IPS-15b (cell line): Measurements from ENCODE around the gene FAM170A.

Experiments
- H3K27me3 ChIP-seq: one replicate; pipeline ENCODE4 v1.6.1; 2013; ENCODE audit warnings: low read length; ENCODE audit not compliant: control insufficient read depth, insufficient read depth
- H3K36me3 ChIP-seq: one replicate; pipeline ENCODE4 v1.6.1; 2013; ENCODE audit warnings: low read length; ENCODE audit not compliant: control insufficient read depth, insufficient read depth
- H3K4me1 ChIP-seq: one replicate; pipeline ENCODE4 v1.6.1; 2013; ENCODE audit warnings: mild to moderate bottlenecking, low read length; ENCODE audit not compliant: control insufficient read depth, insufficient read depth
- H3K4me3 ChIP-seq: one replicate; pipeline ENCODE4 v1.5.1; 2013; ENCODE audit warnings: low read depth, low read length
- H3K9ac ChIP-seq: one replicate; pipeline ENCODE4 v1.6.1; 2013; ENCODE audit warnings: low read depth, mild to moderate bottlenecking, low read length
- H3K9me3 ChIP-seq: one replicate; pipeline ENCODE4 v1.6.1; 2013; ENCODE audit warnings: mild to moderate bottlenecking, low read length; ENCODE audit not compliant: control insufficient read depth, insufficient read depth

The FAM170A gene

DNA sequence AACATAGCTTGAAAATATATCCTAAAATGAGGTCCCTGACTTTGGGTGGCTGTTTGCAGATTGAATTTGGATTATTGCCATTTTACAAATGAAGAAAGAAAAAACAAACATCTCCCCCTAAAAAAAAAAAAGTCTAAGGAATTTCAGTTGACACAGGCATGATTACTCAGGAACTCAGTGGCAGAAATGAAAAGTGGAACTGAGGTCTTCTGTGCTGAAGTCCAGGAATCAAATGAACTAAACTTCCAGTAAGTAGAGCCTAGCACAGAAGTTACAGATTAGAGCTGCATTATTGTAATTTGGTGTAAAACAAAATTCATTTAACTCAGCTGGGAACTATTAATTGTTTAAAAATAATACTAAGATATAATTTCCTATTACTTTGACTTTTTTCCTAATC is 26.7 kb downstream of the FAM170A start:
- no peak overlapping the region for H3K4me3 ChIP-seq
- no peak overlapping the region for H3K9ac ChIP-seq
- no peaks in the 10 kb centered on the region for H3K4me1 ChIP-seq
- no peaks in the 10 kb centered on the region for H3K9me3 ChIP-seq
- H3K27me3 ChIP-seq = no peaks in the 10 kb centered on the region
- no peaks in the 10 kb centered on the region for H3K36me3 ChIP-seq

DNA sequence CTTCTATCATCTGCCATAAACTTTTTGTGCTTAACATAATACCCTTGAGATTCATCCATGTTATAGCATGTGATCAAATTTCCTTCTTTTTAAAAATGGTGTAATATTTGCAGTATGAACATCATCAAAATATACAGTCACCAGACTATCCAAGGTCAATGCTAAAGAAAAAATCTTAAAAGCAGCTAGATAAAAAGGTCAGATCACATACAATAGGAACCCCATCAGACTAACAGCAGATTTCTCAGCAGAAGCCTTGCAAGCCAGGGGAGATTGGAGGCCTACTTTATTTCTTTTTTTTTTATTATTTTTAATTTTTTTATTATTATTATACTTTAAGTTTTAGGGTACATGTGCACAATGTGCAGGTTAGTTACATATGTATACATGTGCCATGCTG is 37.2 kb downstream of the FAM170A start:
- Histone ChIP-seq H3K36me3 (no peaks in the 10 kb centered on the region), H3K9me3 (no peaks in the 10 kb centered on the region), H3K4me3 (no peak overlapping the region), H3K4me1 (no peaks in the 10 kb centered on the region), H3K9ac (no peak overlapping the region), H3K27me3 (no peaks in the 10 kb centered on the region)

DNA sequence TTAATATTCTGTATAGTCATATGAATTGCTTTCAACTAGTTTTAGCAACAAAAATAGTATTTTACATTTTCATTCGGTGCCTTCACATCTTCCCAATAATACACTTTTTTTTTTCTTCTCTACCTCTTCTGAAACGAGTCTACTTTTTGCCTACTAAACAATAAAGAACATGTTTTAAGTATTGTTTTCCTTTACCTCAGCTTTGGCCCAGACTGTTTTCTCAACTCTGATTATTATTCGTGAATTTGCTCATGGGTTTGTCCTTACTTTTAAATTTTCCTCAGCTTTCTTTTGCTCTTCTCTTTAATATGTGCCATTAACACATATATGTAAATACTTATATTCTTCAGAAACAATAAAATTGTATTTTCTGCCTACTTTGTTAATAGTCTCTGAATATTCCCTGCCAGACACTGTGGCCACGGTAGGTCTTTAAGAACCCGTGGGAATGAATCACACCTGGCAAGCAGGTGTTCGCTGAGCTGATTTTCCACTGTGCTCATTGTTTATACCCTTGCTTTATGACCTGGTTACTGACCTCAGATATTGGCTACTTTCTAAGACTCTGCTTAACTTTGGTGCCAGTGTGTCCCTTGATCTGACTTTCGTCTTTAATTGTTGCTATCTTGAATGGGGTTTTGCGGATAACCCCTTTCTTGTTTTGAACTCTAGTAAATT is 49.1 kb downstream of the FAM170A start:
- no peaks in the 10 kb centered on the region for H3K4me1 ChIP-seq
- no peaks in the 10 kb centered on the region for H3K36me3 ChIP-seq
- H3K27me3 ChIP-seq = no peaks in the 10 kb centered on the region
- H3K9me3 ChIP-seq = no peaks in the 10 kb centered on the region
- no peak overlapping the region for H3K4me3 ChIP-seq
- no peak overlapping the region for H3K9ac ChIP-seq

DNA sequence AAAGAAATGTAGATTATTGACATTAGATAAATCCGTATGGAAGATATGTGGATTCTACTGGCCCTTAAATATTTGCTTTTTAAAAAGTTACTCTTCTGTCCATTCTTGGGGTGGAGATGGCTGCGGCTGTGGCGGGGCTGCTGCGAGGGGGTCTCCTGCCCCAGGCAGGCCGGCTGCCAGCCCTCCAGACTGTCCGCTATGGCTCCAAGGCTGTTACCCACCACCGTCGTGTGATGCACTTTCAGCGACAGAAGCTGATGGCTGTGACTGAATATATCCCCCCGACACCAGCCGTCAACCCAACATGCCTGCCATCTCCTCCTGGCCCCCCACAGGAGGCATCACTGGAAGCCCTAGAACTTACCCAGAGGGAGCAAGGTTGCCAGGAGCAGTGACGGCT is 50.7 kb downstream of the FAM170A start:
- H3K4me3 ChIP-seq = no peak overlapping the region

DNA sequence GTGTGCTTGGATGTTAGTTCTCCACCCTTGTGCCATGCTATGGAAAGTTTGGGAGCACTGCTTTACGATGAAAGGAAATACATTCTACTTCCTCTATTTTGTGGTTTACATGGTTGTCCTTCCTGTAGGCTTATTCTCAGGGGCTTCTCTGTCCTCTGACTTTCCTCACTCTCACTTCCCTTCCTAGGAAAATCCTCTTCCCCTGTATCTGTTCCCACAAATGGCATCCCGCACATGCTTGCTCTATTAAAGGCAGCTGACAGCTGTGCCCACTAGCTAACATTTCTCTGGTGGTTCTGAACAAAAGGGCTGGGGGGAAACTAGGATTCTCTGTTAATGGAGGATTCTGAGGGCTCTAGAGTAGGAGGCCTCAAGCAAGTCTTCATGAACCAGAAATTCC is 52.4 kb downstream of the FAM170A start:
- no peaks in the 10 kb centered on the region for H3K27me3 ChIP-seq
- H3K36me3 ChIP-seq = no peaks in the 10 kb centered on the region
- no peak overlapping the region for H3K4me3 ChIP-seq
- H3K4me1 ChIP-seq = no peaks in the 10 kb centered on the region
- H3K9ac ChIP-seq = no peak overlapping the region
- no peaks in the 10 kb centered on the region for H3K9me3 ChIP-seq

More for the DNA sequence above, 50.7 kb downstream of the FAM170A start:
- no peaks in the 10 kb centered on the region for H3K27me3 ChIP-seq
- H3K9ac ChIP-seq = no peak overlapping the region
- H3K4me1 ChIP-seq = no peaks in the 10 kb centered on the region
- H3K9me3 ChIP-seq = no peaks in the 10 kb centered on the region
- no peaks in the 10 kb centered on the region for H3K36me3 ChIP-seq

DNA sequence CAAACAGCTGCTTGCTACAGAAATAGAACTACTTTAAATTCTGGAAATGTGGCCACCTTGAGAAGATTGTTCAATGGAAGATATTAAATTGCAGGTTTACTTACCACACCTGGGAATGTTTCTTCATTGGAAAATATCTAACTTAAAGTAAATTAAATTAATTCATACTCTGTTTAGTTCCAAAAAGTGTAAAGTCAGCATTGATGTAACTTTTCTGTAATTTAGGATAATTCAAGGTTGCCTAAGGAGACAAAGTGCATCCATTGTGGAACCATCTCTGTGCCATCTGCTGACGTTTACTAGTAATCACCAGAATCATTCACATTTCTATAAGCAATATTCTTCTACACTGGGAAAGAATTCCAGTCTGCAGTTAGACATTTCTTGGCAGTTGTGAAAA is 53.0 kb downstream of the FAM170A start:
- Histone ChIP-seq H3K4me1 (no peaks in the 10 kb centered on the region), H3K27me3 (no peaks in the 10 kb centered on the region), H3K36me3 (no peaks in the 10 kb centered on the region), H3K4me3 (no peak overlapping the region), H3K9ac (no peak overlapping the region), H3K9me3 (no peaks in the 10 kb centered on the region)
